Right atrium auricular region (tissue), 2 donors: Measurements from ENCODE around the gene COL4A2. TPM values are rescaled to one million over a fixed set of nuclear protein-coding genes. Genes with fewer than 3 reads are reported as not detected.

Source experiments
- DNase-seq: peaks from one replicate; pipeline ENCODE4 v3.0.0-alpha.2; 2019; ENCODE audit warnings: low spot score
- H3K27ac ChIP-seq, 2 donors: fragments of 200-600 bp; sonication (generic); 1 replicate in 1 of 2; 2 replicates in 1 of 2; pipeline ENCODE4 v1.5.1; 2016 to 2019
- H3K27me3 ChIP-seq, 2 donors: fragments of 200-600 bp; sonication (generic); one replicate each; pipeline versions ENCODE4 v1.5.1 to v1.6.0; 2017 to 2019
- H3K36me3 ChIP-seq: fragments of 200-600 bp; sonication (generic); one replicate; pipeline ENCODE4 v1.5.1; 2016
- H3K4me1 ChIP-seq, 2 donors: fragments of 200-600 bp; sonication (generic); one replicate each; pipeline versions ENCODE4 v1.5.1 to v1.6.0; 2017 to 2019
- H3K4me3 ChIP-seq, 2 donors: fragments of 200-600 bp; sonication (generic); 1 replicate in 1 of 2; 2 replicates in 1 of 2; pipeline ENCODE4 v1.5.1; 2017 to 2019; ENCODE audit warnings: mild to moderate bottlenecking in 1 of 2, moderate library complexity in 1 of 2
- H3K9me3 ChIP-seq, 2 donors: fragments of 200-600 bp; sonication (generic); one replicate each; pipeline ENCODE4 v1.5.1; 2019
- CTCF ChIP-seq, 2 donors: fragments of 200-600 bp; sonication (generic); IDR thresholded peaks; one replicate each; pipeline ENCODE4 v1.5.1; 2019; ENCODE audit warnings: antibody characterized with exemption in 2 of 2
- total RNA-seq, 2 donors: library from RNA; depleted of rRNA; stranded (reverse); fragments of >200 nt; gene quantifications; one replicate each; pipeline ENCODE4 v1.1.0, GENCODE V29; 2016

COL4A2 gene
- total RNA-seq, 2 donors from 2014 or later = 141 to 153 TPM

GRCh38 chr13:110361365-110361911 is 54.4 kb downstream of the COL4A2 start:
- peak; percentile 97 for DNase-seq
- no peaks in the 10 kb centered on the region for H3K27me3 ChIP-seq
- peak overlapping the region; percentile 86 to 87 for H3K27ac ChIP-seq
- TF ChIP-seq CTCF (IDR thresholded peaks at IDR 0.05) = no peak
- H3K9me3 ChIP-seq = no peaks in the 10 kb centered on the region
- H3K36me3 ChIP-seq = peaks cover 14% of the 10 kb centered on the region
- peaks cover 0 to 59% of the 10 kb centered on the region in 2 donors for H3K4me1 ChIP-seq
- H3K4me3 ChIP-seq = no peak overlapping the region

DNA sequence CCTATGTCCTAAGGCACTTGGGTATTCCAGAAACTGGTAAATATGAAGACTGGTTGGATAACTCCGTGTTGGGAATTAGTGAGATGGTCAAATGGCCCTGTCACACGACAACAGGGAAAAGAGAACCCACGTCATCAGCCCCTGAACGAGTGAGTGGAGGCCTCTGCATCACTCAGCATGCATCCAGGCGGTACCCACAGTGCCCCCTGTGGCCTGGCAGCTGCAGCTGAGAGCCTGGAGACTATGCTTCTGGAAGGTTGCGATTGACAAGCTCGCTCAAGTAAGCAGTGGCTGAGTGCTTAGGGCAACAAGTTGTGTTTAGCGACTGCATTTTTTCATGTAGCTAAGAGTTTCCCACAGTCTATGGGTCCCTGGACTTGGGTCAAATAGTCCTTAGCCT is 55.9 kb downstream of the COL4A2 start:
- no peak for DNase-seq
- H3K27me3 ChIP-seq = no peaks in the 10 kb centered on the region
- peak overlapping the region; percentile 86 to 87 for H3K27ac ChIP-seq
- no peaks in the 10 kb centered on the region for H3K9me3 ChIP-seq
- H3K4me1 ChIP-seq = peaks cover 0 to 59% of the 10 kb centered on the region in 2 donors
- H3K36me3 ChIP-seq = peaks cover 6% of the 10 kb centered on the region
- no peak overlapping the region for H3K4me3 ChIP-seq
- peak in 1 of 2 donors; percentile 33 for TF ChIP-seq CTCF (IDR thresholded peaks at IDR 0.05)

DNA sequence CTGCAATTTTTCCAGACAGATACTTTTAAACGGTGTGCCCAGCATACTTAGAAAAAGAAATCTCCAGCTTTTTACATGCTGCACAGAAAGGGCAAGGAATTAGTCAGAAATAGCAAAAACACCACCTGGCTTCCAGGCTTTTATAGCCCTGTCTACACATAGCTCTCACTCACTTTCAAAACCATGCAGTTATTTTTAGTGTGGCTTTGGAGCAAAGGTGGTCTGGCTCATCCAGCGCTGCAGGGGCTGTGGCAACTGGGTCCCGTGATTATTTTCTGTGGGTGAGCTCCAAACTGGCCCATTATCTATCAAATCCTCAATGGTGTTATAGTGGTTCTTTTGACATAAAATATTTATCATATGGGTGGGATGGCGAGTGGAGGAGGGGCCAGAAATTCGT is 57.0 kb downstream of the COL4A2 start:
- no peaks in the 10 kb centered on the region for H3K9me3 ChIP-seq
- no peaks in the 10 kb centered on the region for H3K36me3 ChIP-seq
- H3K27me3 ChIP-seq = no peaks in the 10 kb centered on the region
- TF ChIP-seq CTCF (IDR thresholded peaks at IDR 0.05) = no peak
- no peak for DNase-seq
- H3K4me1 ChIP-seq = peaks cover 0 to 59% of the 10 kb centered on the region in 2 donors
- no peak overlapping the region for H3K4me3 ChIP-seq
- peak overlapping the region; percentile 86 to 87 for H3K27ac ChIP-seq

GRCh38 chr13:110365876-110366275 is 58.8 kb downstream of the COL4A2 start:
- Histone ChIP-seq H3K27ac (peak overlapping the region in 1 of 2 donors; percentile 87), H3K36me3 (no peaks in the 10 kb centered on the region), H3K27me3 (no peaks in the 10 kb centered on the region), H3K9me3 (no peaks in the 10 kb centered on the region), H3K4me1 (peaks cover 0 to 49% of the 10 kb centered on the region in 2 donors), H3K4me3 (no peak overlapping the region)
- no peak for DNase-seq
- TF ChIP-seq CTCF (IDR thresholded peaks at IDR 0.05) = no peak

DNA sequence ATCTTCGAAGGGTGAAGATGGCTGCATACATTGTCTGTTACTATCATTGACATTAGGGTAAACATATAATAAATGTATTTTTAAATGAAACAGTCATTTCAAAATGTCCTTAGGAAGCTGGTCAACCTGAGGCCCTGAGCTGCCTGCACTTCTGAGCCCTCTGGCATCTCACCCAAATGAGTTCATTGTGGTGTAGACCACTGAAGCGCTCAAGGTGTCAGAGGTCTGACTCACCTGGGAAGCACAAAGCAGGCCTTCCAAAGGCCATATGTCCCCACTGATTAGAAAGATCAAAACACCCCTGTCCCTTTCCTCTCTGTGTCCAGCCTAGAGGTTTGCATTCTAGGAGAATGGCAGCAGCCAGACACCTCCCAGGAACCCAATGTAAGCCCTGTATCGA is 59.6 kb downstream of the COL4A2 start:
- TF ChIP-seq CTCF (IDR thresholded peaks at IDR 0.05) = no peak

GRCh38 chr13:110367620-110368019 is 60.5 kb downstream of the COL4A2 start:
- DNase-seq = no peak
- no peaks in the 10 kb centered on the region for H3K36me3 ChIP-seq
- no peak overlapping the region for H3K27ac ChIP-seq
- no peak overlapping the region for H3K4me3 ChIP-seq
- H3K9me3 ChIP-seq = no peaks in the 10 kb centered on the region
- H3K4me1 ChIP-seq = peaks cover 0 to 49% of the 10 kb centered on the region in 2 donors
- H3K27me3 ChIP-seq = no peaks in the 10 kb centered on the region
- TF ChIP-seq CTCF (IDR thresholded peaks at IDR 0.05) = no peak

More for the DNA sequence above, 59.6 kb downstream of the COL4A2 start:
- H3K27me3 ChIP-seq = no peaks in the 10 kb centered on the region
- peaks cover 0 to 49% of the 10 kb centered on the region in 2 donors for H3K4me1 ChIP-seq
- H3K36me3 ChIP-seq = no peaks in the 10 kb centered on the region
- H3K4me3 ChIP-seq = no peak overlapping the region
- no peak overlapping the region for H3K27ac ChIP-seq
- no peak for DNase-seq
- no peaks in the 10 kb centered on the region for H3K9me3 ChIP-seq
